Epithelial cell of proximal tubule (primary cell): ENCODE measurements around the gene RTN4RL2. TPM values are rescaled to one million over a fixed set of nuclear protein-coding genes. Genes with fewer than 3 reads are reported as not detected.
A peak's percentile ranks its signal among the peaks of the same experiment; 100 is the strongest.

Source experiments
- DNase-seq: peaks from one replicate; pipeline ENCODE4 v3.0.0-alpha.2; 2011; ENCODE audit warnings: low read depth
- H3K4me3 ChIP-seq: 2 replicates; pipeline ENCODE4 v1.5.1; 2011; ENCODE audit warnings: low read depth, mild to moderate bottlenecking, low read length
- total RNA-seq: library from RNA; depleted of rRNA; stranded (reverse); fragments of >200 nt; gene quantifications from 2 replicates; pipeline ENCODE4 v1.2.3, GENCODE V29; 2015
- TF ChIP-seq, protein P1 (sequence below): conservative IDR thresholded peaks from 2 replicates; pipeline ENCODE4 v1.5.1; 2012; ENCODE audit warnings: low read depth, mild to moderate bottlenecking, low read length

RTN4RL2 gene
- total RNA-seq, 1 donor from 2014 or later: 0.98 TPM

GRCh38 chr11:57425565-57426438, 34.5 kb upstream of the RTN4RL2 start:
- TF ChIP-seq, protein P1, sequence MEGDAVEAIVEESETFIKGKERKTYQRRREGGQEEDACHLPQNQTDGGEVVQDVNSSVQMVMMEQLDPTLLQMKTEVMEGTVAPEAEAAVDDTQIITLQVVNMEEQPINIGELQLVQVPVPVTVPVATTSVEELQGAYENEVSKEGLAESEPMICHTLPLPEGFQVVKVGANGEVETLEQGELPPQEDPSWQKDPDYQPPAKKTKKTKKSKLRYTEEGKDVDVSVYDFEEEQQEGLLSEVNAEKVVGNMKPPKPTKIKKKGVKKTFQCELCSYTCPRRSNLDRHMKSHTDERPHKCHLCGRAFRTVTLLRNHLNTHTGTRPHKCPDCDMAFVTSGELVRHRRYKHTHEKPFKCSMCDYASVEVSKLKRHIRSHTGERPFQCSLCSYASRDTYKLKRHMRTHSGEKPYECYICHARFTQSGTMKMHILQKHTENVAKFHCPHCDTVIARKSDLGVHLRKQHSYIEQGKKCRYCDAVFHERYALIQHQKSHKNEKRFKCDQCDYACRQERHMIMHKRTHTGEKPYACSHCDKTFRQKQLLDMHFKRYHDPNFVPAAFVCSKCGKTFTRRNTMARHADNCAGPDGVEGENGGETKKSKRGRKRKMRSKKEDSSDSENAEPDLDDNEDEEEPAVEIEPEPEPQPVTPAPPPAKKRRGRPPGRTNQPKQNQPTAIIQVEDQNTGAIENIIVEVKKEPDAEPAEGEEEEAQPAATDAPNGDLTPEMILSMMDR: no peak
- H3K4me3 ChIP-seq: peak overlapping the region; percentile 48
- no peak for DNase-seq

GRCh38 chr11:57426439-57426928, 33.8 kb upstream of the RTN4RL2 start:
- peak overlapping the region; percentile 48 for H3K4me3 ChIP-seq
- TF ChIP-seq, protein P1: no peak
- no peak for DNase-seq

DNA sequence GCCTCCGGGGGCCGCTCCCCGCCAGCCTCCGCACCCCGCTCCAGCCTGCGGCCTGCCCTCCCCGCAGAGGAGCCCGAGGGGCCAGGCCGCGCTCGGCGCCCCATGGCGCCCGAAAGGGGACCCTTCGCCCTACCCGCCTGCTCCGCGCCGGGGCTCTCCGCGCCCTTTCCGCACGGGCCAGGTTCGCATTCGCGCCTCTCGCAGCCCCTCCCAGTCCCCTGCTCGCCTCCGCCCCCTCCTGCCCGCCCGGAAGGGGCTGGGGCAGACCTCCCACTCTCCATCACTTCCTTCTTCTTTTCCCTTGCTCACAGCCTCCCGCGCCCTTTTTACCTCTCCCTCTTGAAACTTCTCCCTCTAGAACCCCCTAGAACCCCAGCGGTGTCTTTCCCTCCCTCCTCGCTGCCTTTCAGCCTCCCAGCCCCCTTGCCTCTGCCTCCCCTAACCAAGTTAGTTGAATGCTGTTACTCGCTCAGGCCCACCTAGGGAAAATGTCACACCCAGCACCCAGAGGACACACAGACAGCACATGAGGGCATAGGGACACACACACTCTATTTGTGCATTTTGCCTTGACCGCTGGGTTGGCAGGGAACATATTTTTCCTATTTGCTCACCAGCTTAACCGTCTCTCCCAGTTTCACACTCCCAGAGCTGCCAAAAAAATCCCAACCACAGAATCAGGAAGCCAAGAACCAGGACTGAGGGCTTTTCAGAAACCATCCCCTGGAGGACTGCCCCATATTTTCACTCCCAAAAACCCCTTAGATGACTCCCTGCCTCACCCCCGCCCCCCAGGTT, 33.2 kb upstream of the RTN4RL2 start, which contains the start of gene SLC43A3:
Gene SLC43A3, minus strand, starts transcription at position 193 of the 798 bp plus-strand sequence. CDS start 949 bp downstream, outside the sequence.
- DNase-seq: no peak
- TF ChIP-seq, protein P1: no peak
- peak within 1 kb of the TSS; percentile 48 for H3K4me3 ChIP-seq

DNA sequence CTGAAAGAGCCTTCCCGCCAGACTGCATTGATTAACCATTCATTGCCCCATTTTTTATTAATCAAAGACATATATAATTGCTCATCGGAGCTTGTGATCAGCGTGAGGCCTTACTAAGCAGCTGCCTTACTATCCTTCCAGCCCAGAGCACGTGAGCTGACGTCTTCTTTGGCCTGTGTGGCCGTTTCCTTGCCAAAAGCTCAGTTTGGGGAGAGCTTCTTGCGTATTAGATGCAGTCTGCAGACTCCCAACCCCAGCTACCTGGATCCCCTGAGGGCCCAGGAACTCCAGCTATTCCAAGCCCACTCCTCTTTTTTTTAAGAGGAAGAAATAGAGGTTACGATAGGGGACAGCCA, 32.6 kb upstream of the RTN4RL2 start:
- H3K4me3 ChIP-seq: no peak overlapping the region
- no peak for DNase-seq
- TF ChIP-seq, protein P1: no peak

GRCh38 chr11:57428643-57429042, 31.7 kb upstream of the RTN4RL2 start:
- no peak overlapping the region for H3K4me3 ChIP-seq
- TF ChIP-seq, protein P1: no peak
- no peak for DNase-seq

DNA sequence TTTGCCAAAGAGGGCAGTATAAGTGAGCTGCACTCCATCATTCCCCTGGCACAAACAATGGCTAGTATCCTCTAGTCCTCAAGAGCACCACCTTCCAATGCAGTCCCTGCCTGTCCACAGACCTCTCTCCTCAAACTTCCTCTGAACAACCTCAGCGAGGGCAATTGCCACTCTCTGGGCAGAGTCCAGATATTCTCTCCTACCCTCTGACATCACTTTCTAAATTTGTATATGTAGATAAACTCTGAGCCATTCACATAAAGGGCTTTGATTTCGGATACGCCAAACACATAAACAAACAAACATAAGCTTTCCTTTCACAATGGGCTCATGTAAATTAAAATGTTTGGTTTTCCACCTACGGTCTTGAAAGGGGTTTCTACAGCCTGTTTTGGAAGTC, 30.4 kb upstream of the RTN4RL2 start:
- DNase-seq: no peak
- TF ChIP-seq, protein P1: no peak
- H3K4me3 ChIP-seq: no peak overlapping the region
